H9 (cell line): ENCODE measurements around the gene PLPPR4. TPM values are rescaled to one million over a fixed set of nuclear protein-coding genes. Genes with fewer than 3 reads are reported as not detected.
A peak's percentile ranks its signal among the peaks of the same experiment; 100 is the strongest.

Experiments
- DNase-seq: peaks from one replicate; pipeline ENCODE4 v3.0.0-alpha.2; 2017
- H2AFZ ChIP-seq: one replicate; pipeline ENCODE4 v1.6.1; 2013; ENCODE audit warnings: mild to moderate bottlenecking, low read length, control low read depth, moderate library complexity
- H2AK5ac ChIP-seq: 2 replicates; pipeline ENCODE4 v1.6.1; 2013; ENCODE audit warnings: low read length, control low read depth, mixed read lengths; ENCODE audit not compliant: insufficient read length
- H2BK120ac ChIP-seq: one replicate; pipeline ENCODE4 v1.6.1; 2013; ENCODE audit warnings: low read depth, mild to moderate bottlenecking, low read length, control low read depth, inconsistent platforms; ENCODE audit not compliant: poor library complexity, severe bottlenecking
- H2BK12ac ChIP-seq: 2 replicates; pipeline ENCODE4 v1.6.1; 2013; ENCODE audit warnings: low read length, control low read depth, mixed read lengths, low read depth; ENCODE audit not compliant: insufficient read length
- H2BK15ac ChIP-seq: 2 replicates; pipeline ENCODE4 v1.6.1; 2013; ENCODE audit warnings: low read depth, low read length, control low read depth
- H2BK20ac ChIP-seq: one replicate; pipeline ENCODE4 v1.6.1; 2013; ENCODE audit warnings: low read depth, mild to moderate bottlenecking, low read length, control low read depth, inconsistent platforms; ENCODE audit not compliant: poor library complexity, severe bottlenecking
- H2BK5ac ChIP-seq: 2 replicates; pipeline ENCODE4 v1.6.1; 2013; ENCODE audit warnings: low read length, control low read depth, mixed read lengths; ENCODE audit not compliant: insufficient read length
- H3K14ac ChIP-seq: 2 replicates; pipeline ENCODE4 v1.6.1; 2013; ENCODE audit warnings: low read length, control low read depth; ENCODE audit not compliant: insufficient read depth
- H3K18ac ChIP-seq: 2 replicates; pipeline ENCODE4 v1.6.1; 2013; ENCODE audit warnings: low read depth, mild to moderate bottlenecking, mixed read lengths, low read length, control low read depth; ENCODE audit not compliant: insufficient read length
- H3K23ac ChIP-seq: 2 replicates; pipeline ENCODE4 v1.6.1; 2013; ENCODE audit warnings: low read length, control low read depth, mixed read lengths, low read depth; ENCODE audit not compliant: insufficient read length
- H3K23me2 ChIP-seq: 2 replicates; pipeline ENCODE4 v1.6.1; 2013; ENCODE audit warnings: low read depth, mild to moderate bottlenecking, mixed read lengths, low read length, control low read depth; ENCODE audit not compliant: insufficient read length, poor library complexity, severe bottlenecking
- H3K27ac ChIP-seq: 2 replicates; pipeline ENCODE4 v1.5.1; 2013; ENCODE audit warnings: low read length, control low read depth, mixed read lengths, low read depth; ENCODE audit not compliant: insufficient read length
- H3K27me3 ChIP-seq: 2 replicates; pipeline ENCODE4 v1.6.1; 2013; ENCODE audit warnings: low read length, control low read depth, inconsistent platforms; ENCODE audit not compliant: insufficient read depth
- H3K4ac ChIP-seq: 2 replicates; pipeline ENCODE4 v1.6.1; 2013; ENCODE audit warnings: low read depth, mild to moderate bottlenecking, control low read depth, inconsistent platforms, low read length, moderate library complexity
- H3K4me1 ChIP-seq: 2 replicates; pipeline ENCODE4 v1.6.1; 2013; ENCODE audit warnings: low read length, control low read depth, inconsistent platforms; ENCODE audit not compliant: insufficient read depth
- H3K4me2 ChIP-seq: 2 replicates; pipeline ENCODE4 v1.6.1; 2013; ENCODE audit warnings: low read length, control low read depth, mixed read lengths; ENCODE audit not compliant: insufficient read length, insufficient read depth
- H3K56ac ChIP-seq: 2 replicates; pipeline ENCODE4 v1.6.1; 2013; ENCODE audit warnings: low read depth, mild to moderate bottlenecking, mixed read lengths, low read length, control low read depth; ENCODE audit not compliant: insufficient read length
- H3K79me1 ChIP-seq: 2 replicates; pipeline ENCODE4 v1.6.1; 2013; ENCODE audit warnings: low read depth, mild to moderate bottlenecking, moderate library complexity, low read length, control low read depth, inconsistent platforms; ENCODE audit not compliant: insufficient read depth, poor library complexity, severe bottlenecking
- H3K79me2 ChIP-seq: 2 replicates; pipeline ENCODE4 v1.6.1; 2013; ENCODE audit warnings: low read length, control low read depth, inconsistent platforms; ENCODE audit not compliant: insufficient read depth
- H3K9ac ChIP-seq: 2 replicates; pipeline ENCODE4 v1.6.1; 2013; ENCODE audit warnings: low read length, control low read depth, mixed read lengths; ENCODE audit not compliant: insufficient read length; ENCODE audit errors: extremely low read depth
- H3K9me3 ChIP-seq: one replicate; pipeline ENCODE4 v1.6.1; 2013; ENCODE audit warnings: low read depth, low read length, inconsistent platforms; ENCODE audit not compliant: control insufficient read depth
- H3T11ph ChIP-seq: one replicate; pipeline ENCODE4 v1.6.1; 2013; ENCODE audit warnings: mild to moderate bottlenecking, low read length, control low read depth, inconsistent platforms
- H4K20me1 ChIP-seq: one replicate; pipeline ENCODE4 v1.6.1; 2013; ENCODE audit not compliant: control insufficient read depth, insufficient read length, insufficient read depth
- H4K5ac ChIP-seq: 2 replicates; pipeline ENCODE4 v1.6.1; 2013; ENCODE audit warnings: low read depth, mild to moderate bottlenecking, mixed read lengths, low read length, control low read depth; ENCODE audit not compliant: insufficient read length
- H4K8ac ChIP-seq: replicated peaks from 2 replicates; pipeline ENCODE4 v1.6.1; 2013; ENCODE audit warnings: low read length, control low read depth, mixed read lengths, low read depth; ENCODE audit not compliant: insufficient read length
- H4K91ac ChIP-seq: 2 replicates; pipeline ENCODE4 v1.6.1; 2013; ENCODE audit warnings: low read depth, mild to moderate bottlenecking, moderate library complexity, mixed read lengths, low read length, control low read depth; ENCODE audit not compliant: insufficient read length
- H3K27ac Mint-ChIP-seq, 3 experiments: 2 replicates in 2 of 3; 3 replicates in 1 of 3; pipeline ENCODE4 v1.8.0; 2020 to 2021; ENCODE audit warnings: mixed read lengths in 3 of 3, mild to moderate bottlenecking in 1 of 3, moderate library complexity in 1 of 3
- H3K27me3 Mint-ChIP-seq: 2 replicates; pipeline ENCODE4 v1.8.0; 2021; ENCODE audit warnings: low read depth, mild to moderate bottlenecking, moderate library complexity, mixed read lengths
- H3K36me3 Mint-ChIP-seq, 3 experiments: 2 replicates in 2 of 3; 3 replicates in 1 of 3; pipeline ENCODE4 v1.8.0; 2020 to 2021; ENCODE audit warnings: low read depth in 3 of 3, mixed read lengths in 3 of 3; ENCODE audit not compliant: insufficient read depth in 1 of 3
- H3K4me1 Mint-ChIP-seq, 2 experiments: 2 replicates each; pipeline ENCODE4 v1.8.0; 2020; ENCODE audit warnings: mixed read lengths in 2 of 2
- H3K4me3 Mint-ChIP-seq, 2 experiments: 2 replicates in 1 of 2; 3 replicates in 1 of 2; pipeline ENCODE4 v1.8.0; 2020 to 2021; ENCODE audit warnings: mild to moderate bottlenecking in 2 of 2, mixed read lengths in 2 of 2, moderate library complexity in 1 of 2
- H3K9me3 Mint-ChIP-seq, 2 experiments: 2 replicates in 1 of 2; 3 replicates in 1 of 2; pipeline ENCODE4 v1.8.0; 2020; ENCODE audit warnings: mild to moderate bottlenecking in 2 of 2, mixed read lengths in 2 of 2, moderate library complexity in 1 of 2
- CTCF ChIP-seq: fragments of 200-600 bp; sonication (generic); conservative IDR thresholded peaks from 3 replicates; pipeline ENCODE4 v1.8.0; 2021; ENCODE audit warnings: antibody characterized with exemption, mild to moderate bottlenecking
- WGBS: extraction: QIAGEN DNeasy Blood & Tissue Kit; methylation state at CpG from one replicate; pipeline ENCODE4 v1.1.7; 2013; ENCODE audit warnings: missing lambda C conversion rate, low lambda C conversion rate, mixed read lengths; ENCODE audit not compliant: insufficient read length; ENCODE audit errors: extremely low coverage; 5-methylcytosine and 5-hydroxymethylcytosine counted together
- total RNA-seq: library from RNA; stranded (reverse); gene quantifications from 2 replicates; pipeline ENCODE4 v1.2.1, GENCODE V29; 2021

Gene PLPPR4
- total RNA-seq, 1 experiment from 2014 or later, result 0.31 TPM

- no peak overlapping the region for H2BK20ac ChIP-seq
- H2BK15ac ChIP-seq, result no peak overlapping the region
- H3K4ac ChIP-seq, result no peak overlapping the region
- no peak overlapping the region for H4K91ac ChIP-seq
- H3K4me3 Mint-ChIP-seq, result no peak overlapping the region; a peak in 1 of 5 replicates
- H3K79me2 ChIP-seq, result no peaks in the 10 kb centered on the region
- no peaks in the 10 kb centered on the region for H4K20me1 ChIP-seq
- no peaks in the 10 kb centered on the region for H3K23me2 ChIP-seq
- H3K4me1 Mint-ChIP-seq, result peaks cover 23 to 27% of the 10 kb centered on the region in 2 experiments
- no peak overlapping the region for H2AK5ac ChIP-seq
- H3K18ac ChIP-seq, result peak overlapping the region; percentile 43
- H3K9me3 ChIP-seq, result no peaks in the 10 kb centered on the region
- H2AFZ ChIP-seq, result no peak overlapping the region
- peaks cover 2% of the 10 kb centered on the region; the same call in 1 of the 2 replicates for H3K4me1 ChIP-seq
- no peak overlapping the region for H2BK5ac ChIP-seq
- no peak overlapping the region for H4K5ac ChIP-seq
- H3K23ac ChIP-seq, result no peak overlapping the region
- no peak overlapping the region for H3K27ac ChIP-seq
- H3T11ph ChIP-seq, result no peak overlapping the region
- no peaks in the 10 kb centered on the region for H3K27me3 Mint-ChIP-seq
- no peak overlapping the region for H3K9ac ChIP-seq
- no peak overlapping the region for H2BK12ac ChIP-seq
- no peaks in the 10 kb centered on the region; a peak in 1 of 7 replicates for H3K36me3 Mint-ChIP-seq
- peak overlapping the region; percentile 0 for H3K4me2 ChIP-seq
- no peak overlapping the region; the same call in 1 of the 2 replicates for H3K14ac ChIP-seq
- no peaks in the 10 kb centered on the region for H3K9me3 Mint-ChIP-seq
- H2BK120ac ChIP-seq, result no peak overlapping the region
- no peak overlapping the region for H3K56ac ChIP-seq
- H4K8ac ChIP-seq, result no peak overlapping the region
- no peaks in the 10 kb centered on the region for H3K27me3 ChIP-seq
- H3K79me1 ChIP-seq, result no peaks in the 10 kb centered on the region
- no peak for DNase-seq
- TF ChIP-seq CTCF, result peak; percentile 71
- H3K27ac Mint-ChIP-seq, result peak overlapping the region in 2 of 3 experiments; percentile 44 to 70; a peak in 2 of 7 replicates
- no CpG with 5 or more reads among the region's 3 CpGs for WGBS
Measured at GRCh38 chr1:99326215-99326949, 62.1 kb downstream of the PLPPR4 start.
